IMR-90 (cell line): ENCODE results near the gene E2F8. TPM values are rescaled to one million over a fixed set of nuclear protein-coding genes. Genes with fewer than 3 reads are reported as not detected.

Experiments
- ATAC-seq: fragments of 200-7000 bp; cut with Tn5 transposase; 2 replicates; pipeline ENCODE4 v1.9.1; 2020; ENCODE audit warnings: low read depth, mild to moderate bottlenecking, moderate library complexity
- BruUV-seq: library from RNA; stranded (reverse); fragments of 400-500 nt; replicated peaks from 2 replicates; lab custom pipeline; 2021; lab: Mats Ljungman, UMichigan
- CTCF ChIA-PET: fragments of 300-600 bp; formaldehyde crosslinking; extraction: SDS; loops from one replicate; lab custom pipeline; 2021; ENCODE audit warnings: antibody characterized with exemption; lab: Yijun Ruan, JAX
- POLR2A ChIA-PET: fragments of 300-600 bp; sonication (Branson Sonifier 250); formaldehyde crosslinking; loops from one replicate; lab custom pipeline; 2022; ENCODE audit warnings: antibody characterized with exemption; ENCODE audit not compliant: unreplicated experiment; lab: Charles Lee
- DNase-seq: peaks from one replicate; pipeline ENCODE4 v3.0.0; 2013
- H2AFZ ChIP-seq: replicated peaks from 2 replicates; pipeline ENCODE3; 2013; ENCODE audit warnings: low read length, mild to moderate bottlenecking; ENCODE audit not compliant: poor library complexity
- H2AK5ac ChIP-seq: 2 replicates; pipeline ENCODE4 v1.6.1; 2013; ENCODE audit warnings: low read depth, low read length, inconsistent platforms
- H2AK9ac ChIP-seq: replicated peaks from 2 replicates; pipeline ENCODE3; 2013; ENCODE audit warnings: mild to moderate bottlenecking, low read depth, low read length, moderate library complexity; ENCODE audit not compliant: poor library complexity
- H2BK120ac ChIP-seq: 2 replicates; pipeline ENCODE4 v1.6.1; 2013; ENCODE audit warnings: low read depth, low read length, inconsistent platforms
- H2BK15ac ChIP-seq: 3 replicates; pipeline ENCODE4 v1.6.1; 2013; ENCODE audit warnings: low read depth, low read length, inconsistent platforms
- H2BK20ac ChIP-seq: 2 replicates; pipeline ENCODE4 v1.6.1; 2013; ENCODE audit warnings: low read depth, mild to moderate bottlenecking, inconsistent platforms, low read length, moderate library complexity
- H2BK5ac ChIP-seq: 2 replicates; pipeline ENCODE4 v1.6.1; 2013; ENCODE audit warnings: mild to moderate bottlenecking, low read depth, low read length, inconsistent platforms; ENCODE audit not compliant: poor library complexity, severe bottlenecking
- H3K14ac ChIP-seq: replicated peaks from 2 replicates; pipeline ENCODE4 v1.6.1; 2013; ENCODE audit warnings: low read depth, low read length, inconsistent platforms
- H3K18ac ChIP-seq: 2 replicates; pipeline ENCODE4 v1.6.1; 2013; ENCODE audit warnings: low read depth, low read length, control low read depth
- H3K23ac ChIP-seq: 2 replicates; pipeline ENCODE4 v1.6.1; 2013; ENCODE audit warnings: low read depth, low read length, inconsistent platforms
- H3K27ac ChIP-seq: 2 replicates; pipeline ENCODE4 v1.5.1; 2013; ENCODE audit warnings: mild to moderate bottlenecking, control low read depth, low read length; ENCODE audit not compliant: insufficient read depth
- H3K27me3 ChIP-seq: 2 replicates; pipeline ENCODE4 v1.6.1; 2013; ENCODE audit warnings: low read length; ENCODE audit not compliant: control insufficient read depth, insufficient read depth
- H3K36me3 ChIP-seq: 2 replicates; pipeline ENCODE4 v1.6.1; 2013; ENCODE audit warnings: low read length, mixed read lengths; ENCODE audit not compliant: control insufficient read depth, insufficient read depth
- H3K4ac ChIP-seq: 2 replicates; pipeline ENCODE4 v1.6.1; 2013; ENCODE audit warnings: low read depth, low read length, inconsistent platforms
- H3K4me1 ChIP-seq: 2 replicates; pipeline ENCODE4 v1.6.1; 2013; ENCODE audit warnings: low read length, mixed read lengths; ENCODE audit not compliant: control insufficient read depth, insufficient read depth
- H3K4me2 ChIP-seq: 2 replicates; pipeline ENCODE4 v1.6.1; 2013; ENCODE audit warnings: low read depth, mild to moderate bottlenecking, control low read depth, low read length, moderate library complexity
- H3K4me3 ChIP-seq: 2 replicates; pipeline ENCODE4 v1.5.1; 2013; ENCODE audit warnings: low read depth, mild to moderate bottlenecking, control low read depth, low read length, moderate library complexity; ENCODE audit not compliant: insufficient read depth
- H3K56ac ChIP-seq: 2 replicates; pipeline ENCODE4 v1.6.1; 2013; ENCODE audit warnings: low read length, inconsistent platforms; ENCODE audit not compliant: insufficient read depth; ENCODE audit errors: extremely low read depth
- H3K79me1 ChIP-seq, 2 experiments: 2 replicates each; pipeline ENCODE4 v1.6.1; 2013; ENCODE audit warnings: low read length in 2 of 2, inconsistent platforms in 1 of 2, low read depth in 1 of 2
- H3K9ac ChIP-seq: 2 replicates; pipeline ENCODE4 v1.6.1; 2013; ENCODE audit warnings: low read depth, low read length, control low read depth
- H3K9me1 ChIP-seq: 2 replicates; pipeline ENCODE4 v1.6.1; 2013; ENCODE audit warnings: low read length, inconsistent platforms; ENCODE audit not compliant: insufficient read depth
- H3K9me3 ChIP-seq: 2 replicates; pipeline ENCODE4 v1.6.1; 2013; ENCODE audit warnings: low read length; ENCODE audit not compliant: control insufficient read depth, insufficient read depth
- H4K20me1 ChIP-seq: 2 replicates; pipeline ENCODE4 v1.6.1; 2013; ENCODE audit warnings: low read length, inconsistent platforms; ENCODE audit not compliant: insufficient read depth
- H4K5ac ChIP-seq: 2 replicates; pipeline ENCODE4 v1.6.1; 2013; ENCODE audit warnings: mild to moderate bottlenecking, low read depth, low read length, control low read depth
- H4K8ac ChIP-seq, 2 experiments: 2 replicates each; pipeline ENCODE4 v1.6.1; 2013; ENCODE audit warnings: low read depth in 2 of 2, low read length in 2 of 2, control low read depth in 1 of 2, inconsistent platforms in 1 of 2
- H4K91ac ChIP-seq: 2 replicates; pipeline ENCODE4 v1.6.1; 2013; ENCODE audit warnings: low read depth, low read length, inconsistent platforms; ENCODE audit not compliant: insufficient read depth
- BHLHE40 ChIP-seq: fragments of 150-350 bp; IDR thresholded peaks from 2 replicates; pipeline ENCODE4 v1.6.1; 2016; ENCODE audit warnings: mild to moderate bottlenecking, low read depth, low read length
- CTCF ChIP-seq: conservative IDR thresholded peaks from 2 replicates; pipeline ENCODE4 v1.5.1; 2012; ENCODE audit warnings: mild to moderate bottlenecking, low read depth, low read length, improper control_type of control experiment
- MAFK ChIP-seq: IDR thresholded peaks from 2 replicates; pipeline ENCODE4 v1.6.1; 2012; ENCODE audit warnings: low read depth, low read length, improper control_type of control experiment
- MXI1 ChIP-seq: IDR thresholded peaks from 2 replicates; pipeline ENCODE4 v1.6.1; 2012; ENCODE audit warnings: low read depth, mild to moderate bottlenecking, low read length, moderate library complexity, borderline replicate concordance
- RAD21 ChIP-seq: IDR thresholded peaks from 2 replicates; pipeline ENCODE4 v1.6.1; 2012; ENCODE audit warnings: low read length, improper control_type of control experiment
- USF2 ChIP-seq: fragments of 150-350 bp; IDR thresholded peaks from 2 replicates; pipeline ENCODE4 v1.6.1; 2017; ENCODE audit warnings: mild to moderate bottlenecking, antibody characterized with exemption, low read length, low read depth
- WGBS, 2 experiments: methylation state at CpG; one replicate each; pipeline versions ENCODE4 v1.1.5 to v1.1.7; 2013; ENCODE audit warnings: missing lambda C conversion rate in 2 of 2; ENCODE audit not compliant: insufficient read length in 1 of 2; ENCODE audit errors: extremely low coverage in 2 of 2; 5-methylcytosine and 5-hydroxymethylcytosine counted together
- dilution Hi-C: fragments of 300-500 bp; cut with HindIII; formaldehyde crosslinking; loops from one replicate; pipeline ENCODE4 v1.14.3; 2018; ENCODE audit warnings: low sequenced_read_pairs; ENCODE audit not compliant: unreplicated experiment
- in situ Hi-C: fragments of 300-500 bp; cut with MboI; formaldehyde crosslinking; loops from 3 replicates; pipeline ENCODE4 v1.14.3; 2019; ENCODE audit warnings: low sequenced_read_pairs, inconsistent platforms, mixed read lengths
- intact Hi-C: fragments of 100-400 bp; cut with micrococcal nuclease; formaldehyde crosslinking; loops from 2 replicates; pipeline ENCODE4 v1.10.0; 2022
- polyA plus RNA-seq, 3 experiments: library from polyadenylated mRNA; depleted of rRNA; stranded (reverse); fragments of >200 nt; gene quantifications; 2 replicates each; pipeline ENCODE4 v1.2.3, GENCODE V29; 2012; ENCODE audit warnings: low replicate concordance in 1 of 3
- total RNA-seq: library from RNA; depleted of rRNA; stranded (reverse); fragments of >200 nt; gene quantifications from 2 replicates; pipeline ENCODE4 v1.2.3, GENCODE V29; 2012

The E2F8 gene
- total and polyA plus RNA-seq, 2 of the 4 experiments (the other 2 are of a cell fraction), result 1.1 to 2.3 TPM

GRCh38 chr11:19228968-19229367 is 11.8 kb downstream of the E2F8 start:
- no peak overlapping the region for H3K23ac ChIP-seq
- BruUV-seq, result no TSS peak
- H2BK20ac ChIP-seq, result no peak overlapping the region
- H3K9me3 ChIP-seq, result no peaks in the 10 kb centered on the region
- peaks cover 3% of the 10 kb centered on the region; the same call in 1 of the 2 replicates for H3K9me1 ChIP-seq
- TF ChIP-seq MXI1, result no peak
- no peak for TF ChIP-seq BHLHE40
- no peak for TF ChIP-seq RAD21
- TF ChIP-seq USF2, result no peak
- no peak for TF ChIP-seq CTCF
- no peak for TF ChIP-seq MAFK
- WGBS, 2 experiments, result no CpG with 5 or more reads among the region's 3 CpGs
- no peaks in the 10 kb centered on the region for H3K36me3 ChIP-seq
- dilution Hi-C loops (no loop called here), in situ Hi-C loops (no loop called here), intact Hi-C loops (no loop called here)
- H3K4me3 ChIP-seq, result no peak overlapping the region
- no peak for ATAC-seq
- H3K4ac ChIP-seq, result no peak overlapping the region
- no peaks in the 10 kb centered on the region for H3K79me1 ChIP-seq
- H3K4me1 ChIP-seq, result peaks cover 2% of the 10 kb centered on the region; the same call in 1 of the 2 replicates
- H3K27me3 ChIP-seq, result no peaks in the 10 kb centered on the region
- DNase-seq, result no peak
- H4K8ac ChIP-seq, result no peak overlapping the region
- H3K56ac ChIP-seq, result no peak overlapping the region
- H4K20me1 ChIP-seq, result no peaks in the 10 kb centered on the region
- H3K4me2 ChIP-seq, result no peak overlapping the region
- no peak overlapping the region for H4K5ac ChIP-seq
- no peak overlapping the region for H2AK9ac ChIP-seq
- no peak overlapping the region for H2BK15ac ChIP-seq
- H2BK120ac ChIP-seq, result no peak overlapping the region
- H4K91ac ChIP-seq, result no peak overlapping the region
- H2AFZ ChIP-seq, result no peak overlapping the region
- H3K18ac ChIP-seq, result no peak overlapping the region
- CTCF ChIA-PET, result interaction anchor here (1.4 kb wide), 1 partner anchor 10 kb away, joined by 3 read pairs; no protein-coding TSS in a partner anchor
- H3K9ac ChIP-seq, result no peak overlapping the region
- H2BK5ac ChIP-seq, result no peak overlapping the region
- no peak overlapping the region for H3K14ac ChIP-seq
- POLR2A ChIA-PET, result no interaction called here
- no peak overlapping the region for H2AK5ac ChIP-seq
- H3K27ac ChIP-seq, result no peak overlapping the region
